Loucy (cell line): ENCODE data around the gene NOS1.

Experiments
- CTCF ChIP-seq: fragments of 200-600 bp; sonication (generic); conservative IDR thresholded peaks from 2 replicates; pipeline ENCODE4 v1.5.1; 2014; ENCODE audit warnings: mild to moderate bottlenecking, antibody characterized with exemption, low read length
- EZH2phosphoT487 ChIP-seq: fragments of 200-600 bp; IDR thresholded peaks from 2 replicates; pipeline ENCODE4 v1.6.1; 2018; ENCODE audit warnings: antibody characterized with exemption, mild to moderate bottlenecking, moderate library complexity, borderline replicate concordance

- no peak for TF ChIP-seq CTCF
- TF ChIP-seq EZH2phosphoT487: no peak
Observed at GRCh38 chr12:117255386-117255785, 106.0 kb downstream of the NOS1 start.
